PC-3 (cell line): ENCODE data around the gene SYT13.

Source experiments
- EZH2 ChIP-seq: fragments of 300-600 bp; sonication (generic); IDR thresholded peaks from one replicate; pipeline ENCODE4 v1.6.1; 2017; ENCODE audit warnings: antibody characterized with exemption, mild to moderate bottlenecking, low read length; ENCODE audit not compliant: unreplicated experiment
- EZH2phosphoT487 ChIP-seq: fragments of 300-600 bp; sonication (generic); IDR thresholded peaks from 2 replicates; pipeline ENCODE4 v1.6.1; 2018; ENCODE audit warnings: mild to moderate bottlenecking, antibody characterized with exemption, low read length, borderline replicate concordance
- TF ChIP-seq, protein P1 (sequence below): fragments of 300-600 bp; sonication (generic); conservative IDR thresholded peaks from 2 replicates; pipeline ENCODE4 v1.5.1; 2017; ENCODE audit warnings: antibody characterized with exemption, low read depth, mild to moderate bottlenecking, low read length

GRCh38 chr11:45265969-45266675, 20.0 kb downstream of the SYT13 start:
- TF ChIP-seq, protein P1, sequence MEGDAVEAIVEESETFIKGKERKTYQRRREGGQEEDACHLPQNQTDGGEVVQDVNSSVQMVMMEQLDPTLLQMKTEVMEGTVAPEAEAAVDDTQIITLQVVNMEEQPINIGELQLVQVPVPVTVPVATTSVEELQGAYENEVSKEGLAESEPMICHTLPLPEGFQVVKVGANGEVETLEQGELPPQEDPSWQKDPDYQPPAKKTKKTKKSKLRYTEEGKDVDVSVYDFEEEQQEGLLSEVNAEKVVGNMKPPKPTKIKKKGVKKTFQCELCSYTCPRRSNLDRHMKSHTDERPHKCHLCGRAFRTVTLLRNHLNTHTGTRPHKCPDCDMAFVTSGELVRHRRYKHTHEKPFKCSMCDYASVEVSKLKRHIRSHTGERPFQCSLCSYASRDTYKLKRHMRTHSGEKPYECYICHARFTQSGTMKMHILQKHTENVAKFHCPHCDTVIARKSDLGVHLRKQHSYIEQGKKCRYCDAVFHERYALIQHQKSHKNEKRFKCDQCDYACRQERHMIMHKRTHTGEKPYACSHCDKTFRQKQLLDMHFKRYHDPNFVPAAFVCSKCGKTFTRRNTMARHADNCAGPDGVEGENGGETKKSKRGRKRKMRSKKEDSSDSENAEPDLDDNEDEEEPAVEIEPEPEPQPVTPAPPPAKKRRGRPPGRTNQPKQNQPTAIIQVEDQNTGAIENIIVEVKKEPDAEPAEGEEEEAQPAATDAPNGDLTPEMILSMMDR = no peak
- TF ChIP-seq EZH2phosphoT487 (no peak), EZH2 (no peak)
